Measurements from ENCODE around the gene JPH2.

DNA sequence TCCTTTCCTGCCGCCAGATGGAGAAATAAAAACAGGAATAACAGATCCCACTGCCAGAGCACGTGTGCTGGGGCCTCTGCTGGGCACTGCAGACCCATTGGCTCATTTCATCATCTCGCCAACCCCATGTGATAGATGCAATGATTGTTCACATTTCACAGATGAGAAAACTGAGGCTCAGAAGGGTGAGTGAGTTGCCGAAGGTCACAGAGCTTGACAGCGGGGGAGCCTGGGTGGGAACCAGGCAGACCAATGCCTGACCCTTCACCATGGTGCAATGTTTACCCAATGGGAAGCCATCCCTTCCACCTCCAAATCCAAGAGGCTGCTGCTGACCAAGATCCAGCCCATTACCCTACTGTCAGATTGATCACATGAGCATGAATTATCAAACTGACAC is 105.1 kb downstream of the JPH2 start:
- TF ChIP-seq, protein P1, sequence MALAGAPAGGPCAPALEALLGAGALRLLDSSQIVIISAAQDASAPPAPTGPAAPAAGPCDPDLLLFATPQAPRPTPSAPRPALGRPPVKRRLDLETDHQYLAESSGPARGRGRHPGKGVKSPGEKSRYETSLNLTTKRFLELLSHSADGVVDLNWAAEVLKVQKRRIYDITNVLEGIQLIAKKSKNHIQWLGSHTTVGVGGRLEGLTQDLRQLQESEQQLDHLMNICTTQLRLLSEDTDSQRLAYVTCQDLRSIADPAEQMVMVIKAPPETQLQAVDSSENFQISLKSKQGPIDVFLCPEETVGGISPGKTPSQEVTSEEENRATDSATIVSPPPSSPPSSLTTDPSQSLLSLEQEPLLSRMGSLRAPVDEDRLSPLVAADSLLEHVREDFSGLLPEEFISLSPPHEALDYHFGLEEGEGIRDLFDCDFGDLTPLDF (CRISPR knock-in tag; IDR thresholded peaks at IDR 0.05), result no peak
- TF ChIP-seq, protein P2, sequence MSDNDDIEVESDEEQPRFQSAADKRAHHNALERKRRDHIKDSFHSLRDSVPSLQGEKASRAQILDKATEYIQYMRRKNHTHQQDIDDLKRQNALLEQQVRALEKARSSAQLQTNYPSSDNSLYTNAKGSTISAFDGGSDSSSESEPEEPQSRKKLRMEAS (CRISPR knock-in tag; IDR thresholded peaks at IDR 0.05), result no peak
- TF ChIP-seq, protein P3, sequence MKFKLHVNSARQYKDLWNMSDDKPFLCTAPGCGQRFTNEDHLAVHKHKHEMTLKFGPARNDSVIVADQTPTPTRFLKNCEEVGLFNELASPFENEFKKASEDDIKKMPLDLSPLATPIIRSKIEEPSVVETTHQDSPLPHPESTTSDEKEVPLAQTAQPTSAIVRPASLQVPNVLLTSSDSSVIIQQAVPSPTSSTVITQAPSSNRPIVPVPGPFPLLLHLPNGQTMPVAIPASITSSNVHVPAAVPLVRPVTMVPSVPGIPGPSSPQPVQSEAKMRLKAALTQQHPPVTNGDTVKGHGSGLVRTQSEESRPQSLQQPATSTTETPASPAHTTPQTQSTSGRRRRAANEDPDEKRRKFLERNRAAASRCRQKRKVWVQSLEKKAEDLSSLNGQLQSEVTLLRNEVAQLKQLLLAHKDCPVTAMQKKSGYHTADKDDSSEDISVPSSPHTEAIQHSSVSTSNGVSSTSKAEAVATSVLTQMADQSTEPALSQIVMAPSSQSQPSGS (CRISPR knock-in tag; IDR thresholded peaks at IDR 0.05; ENCODE audit: borderline replicate concordance, low read depth), result no peak

Data from WTC11 (cell line).